H1 (cell line): ENCODE measurements around the gene MSS51. TPM values are rescaled to one million over a fixed set of nuclear protein-coding genes. Genes with fewer than 3 reads are reported as not detected.

ENCODE experiments used
- CTCF ChIA-PET: fragments of 300-600 bp; sonication (Branson Sonifier 250); formaldehyde crosslinking; loops from one replicate; lab custom pipeline; 2021; ENCODE audit not compliant: partially characterized antibody; lab: Charles Lee
- POLR2A ChIA-PET: fragments of 300-600 bp; sonication (Branson Sonifier 250); formaldehyde crosslinking; loops from one replicate; lab custom pipeline; 2021; ENCODE audit warnings: inconsistent platforms; ENCODE audit not compliant: partially characterized antibody; lab: Charles Lee
- DNase-seq, 2 experiments: peaks; one replicate each; pipeline versions ENCODE4 v3.0.0 to v3.0.0-alpha.2; 2010 to 2022; ENCODE audit warnings: low spot score in 2 of 2, low read depth in 1 of 2, mixed read lengths in 1 of 2
- FAIRE-seq: peaks from 2 replicates; lab custom pipeline; 2011; peaks lifted over from hg19 to GRCh38; lab: Jason Lieb, UNC
- H2AFZ ChIP-seq: 2 replicates; pipeline ENCODE4 v1.8.1; 2012; ENCODE audit warnings: low read length, inconsistent platforms
- H2AK5ac ChIP-seq: 2 replicates; pipeline ENCODE4 v1.6.1; 2013; ENCODE audit warnings: low read depth, low read length
- H2BK120ac ChIP-seq: replicated peaks from 2 replicates; pipeline ENCODE3; 2013; ENCODE audit warnings: low read depth, low read length, inconsistent platforms
- H2BK12ac ChIP-seq: 2 replicates; pipeline ENCODE4 v1.6.1; 2013; ENCODE audit warnings: low read depth, low read length
- H2BK15ac ChIP-seq: 2 replicates; pipeline ENCODE4 v1.6.1; 2013; ENCODE audit warnings: low read length
- H2BK20ac ChIP-seq: 2 replicates; pipeline ENCODE4 v1.6.1; 2013; ENCODE audit warnings: low read length
- H2BK5ac ChIP-seq: 2 replicates; pipeline ENCODE4 v1.6.1; 2013; ENCODE audit warnings: low read depth, low read length
- H3K14ac ChIP-seq: 2 replicates; pipeline ENCODE4 v1.6.1; 2013; ENCODE audit warnings: inconsistent platforms; ENCODE audit not compliant: insufficient read length
- H3K18ac ChIP-seq: 2 replicates; pipeline ENCODE4 v1.6.1; 2013; ENCODE audit warnings: low read length; ENCODE audit errors: extremely low read depth
- H3K23ac ChIP-seq: 2 replicates; pipeline ENCODE4 v1.6.1; 2013; ENCODE audit warnings: inconsistent platforms; ENCODE audit not compliant: insufficient read length
- H3K23me2 ChIP-seq: 2 replicates; pipeline ENCODE4 v1.6.1; 2013; ENCODE audit warnings: low read depth, low read length
- H3K27ac ChIP-seq: 2 replicates; pipeline ENCODE4 v1.6.1; 2011; ENCODE audit warnings: low read depth, low read length, inconsistent platforms
- H3K27me3 ChIP-seq, 4 experiments: replicated peaks in 1 of 4; 1 replicate in 1 of 4; 2 replicates in 3 of 4; pipeline versions ENCODE4 v1.6.1 to v1.8.1; 2011 to 2013; ENCODE audit warnings: low read length in 3 of 4, mild to moderate bottlenecking in 3 of 4, inconsistent platforms in 2 of 4, mixed read lengths in 2 of 4, moderate library complexity in 1 of 4; ENCODE audit not compliant: control insufficient read depth in 3 of 4, insufficient read depth in 3 of 4; ENCODE audit errors: extremely low read depth in 1 of 4
- H3K36me3 ChIP-seq, 4 experiments: 2 replicates each; pipeline versions ENCODE4 v1.6.1 to v1.8.1; 2011 to 2013; ENCODE audit warnings: mild to moderate bottlenecking in 4 of 4, low read length in 3 of 4, moderate library complexity in 2 of 4, control low read depth in 1 of 4, inconsistent platforms in 1 of 4; ENCODE audit not compliant: insufficient read depth in 4 of 4, control insufficient read depth in 2 of 4
- H3K4ac ChIP-seq: replicated peaks from 2 replicates; pipeline ENCODE3; 2013; ENCODE audit warnings: low read length, low read depth, mixed read lengths, inconsistent platforms; ENCODE audit not compliant: insufficient read length
- H3K4me1 ChIP-seq, 4 experiments: replicated peaks in 1 of 4; 1 replicate in 1 of 4; 2 replicates in 3 of 4; pipeline versions ENCODE4 v1.6.1 to v1.8.1; 2011 to 2013; ENCODE audit warnings: low read length in 3 of 4, inconsistent platforms in 2 of 4, mixed read lengths in 1 of 4; ENCODE audit not compliant: insufficient read depth in 4 of 4, control insufficient read depth in 3 of 4
- H3K4me2 ChIP-seq, 2 experiments: 2 replicates each; pipeline versions ENCODE4 v1.6.1 to v1.8.1; 2011 to 2013; ENCODE audit warnings: low read depth in 2 of 2, low read length in 2 of 2, control low read depth in 1 of 2, inconsistent platforms in 1 of 2, mild to moderate bottlenecking in 1 of 2; ENCODE audit not compliant: insufficient read depth in 1 of 2
- H3K4me3 ChIP-seq, 4 experiments: fragments of 200-600, 300-600 bp in 1 of 4; sonication (generic), shearing (Covaris generic), sonication (Bioruptor Twin) in 1 of 4; 2 replicates each; pipeline versions ENCODE4 v1.5.1 to v1.8.1; 2011 to 2016; ENCODE audit warnings: low read length in 4 of 4, low read depth in 3 of 4, control low read depth in 2 of 4, inconsistent platforms in 2 of 4, mild to moderate bottlenecking in 2 of 4, mixed read lengths in 1 of 4, moderate library complexity in 1 of 4; ENCODE audit not compliant: insufficient read depth in 2 of 4; ENCODE audit errors: extremely low read depth in 1 of 4
- H3K56ac ChIP-seq: replicated peaks from 2 replicates; pipeline ENCODE3; 2013; ENCODE audit warnings: low read depth, mild to moderate bottlenecking, mixed read lengths, low read length, inconsistent platforms; ENCODE audit not compliant: insufficient read length
- H3K79me1 ChIP-seq: 2 replicates; pipeline ENCODE4 v1.6.1; 2013; ENCODE audit warnings: low read depth, low read length, control low read depth
- H3K79me2 ChIP-seq, 2 experiments: 2 replicates each; pipeline versions ENCODE4 v1.6.1 to v1.8.1; 2012 to 2013; ENCODE audit warnings: low read length in 2 of 2, mild to moderate bottlenecking in 2 of 2, inconsistent platforms in 1 of 2; ENCODE audit not compliant: insufficient read depth in 2 of 2, control insufficient read depth in 1 of 2
- H3K9ac ChIP-seq, 4 experiments: replicated peaks in 1 of 4; 1 replicate in 1 of 4; 2 replicates in 3 of 4; pipeline versions ENCODE4 v1.6.1 to v1.8.1; 2011 to 2013; ENCODE audit warnings: low read depth in 3 of 4, low read length in 3 of 4, control low read depth in 2 of 4, mild to moderate bottlenecking in 2 of 4, moderate library complexity in 2 of 4, inconsistent platforms in 1 of 4; ENCODE audit errors: extremely low read depth in 1 of 4
- H3K9me3 ChIP-seq, 2 experiments: 2 replicates each; pipeline versions ENCODE4 v1.6.1 to v1.8.1; 2012 to 2013; ENCODE audit warnings: mild to moderate bottlenecking in 2 of 2, moderate library complexity in 2 of 2, control low read depth in 1 of 2, inconsistent platforms in 1 of 2, low read depth in 1 of 2, low read length in 1 of 2, mixed read lengths in 1 of 2; ENCODE audit not compliant: insufficient read depth in 2 of 2
- H4K20me1 ChIP-seq, 2 experiments: replicated peaks in 1 of 2; 2 replicates each; pipeline versions ENCODE3 to v1.8.1; 2011 to 2013; ENCODE audit warnings: inconsistent platforms in 2 of 2, low read length in 2 of 2, mild to moderate bottlenecking in 1 of 2; ENCODE audit not compliant: insufficient read depth in 2 of 2, control insufficient read depth in 1 of 2
- H4K5ac ChIP-seq: 2 replicates; pipeline ENCODE4 v1.6.1; 2013; ENCODE audit warnings: low read length, low read depth, mixed read lengths, inconsistent platforms; ENCODE audit not compliant: insufficient read length
- H4K8ac ChIP-seq: 2 replicates; pipeline ENCODE4 v1.8.0; 2013; ENCODE audit warnings: mild to moderate bottlenecking, moderate library complexity, low read length, inconsistent platforms; ENCODE audit not compliant: insufficient read depth; ENCODE audit errors: extremely low read depth
- H4K91ac ChIP-seq: replicated peaks from 2 replicates; pipeline ENCODE3; 2013; ENCODE audit warnings: low read length, mixed read lengths, inconsistent platforms; ENCODE audit not compliant: insufficient read length
- GABPA ChIP-seq: IDR thresholded peaks from 2 replicates; pipeline ENCODE4 v1.6.1; 2011; ENCODE audit warnings: mild to moderate bottlenecking, low read length, moderate library complexity, borderline replicate concordance; ENCODE audit not compliant: insufficient read depth
- KDM4A ChIP-seq: IDR thresholded peaks from one replicate; pipeline ENCODE4 v1.7.1; 2012; ENCODE audit warnings: low read depth, mild to moderate bottlenecking, moderate library complexity, low read length, inconsistent platforms; ENCODE audit not compliant: severe bottlenecking
- MAFK ChIP-seq: IDR thresholded peaks from 2 replicates; pipeline ENCODE4 v1.6.1; 2012; ENCODE audit warnings: low read depth, mild to moderate bottlenecking, improper control_type of control experiment, low read length
- WGBS, 2 experiments: shearing (Covaris generic) in 1 of 2; methylation state at CpG; one replicate each; pipeline versions ENCODE4 v1.1.6 to v1.1.7; 2013 to 2015; ENCODE audit warnings: low lambda C conversion rate in 2 of 2, mixed read lengths in 2 of 2, inconsistent platforms in 1 of 2, low coverage in 1 of 2, missing lambda C conversion rate in 1 of 2; ENCODE audit not compliant: insufficient replicate concordance in 2 of 2, insufficient coverage in 1 of 2, insufficient read length in 1 of 2; ENCODE audit errors: extremely low coverage in 1 of 2, missing lambda C conversion rate in 1 of 2; 5-methylcytosine and 5-hydroxymethylcytosine counted together
- polyA plus RNA-seq, 7 experiments: library from polyadenylated mRNA; depleted of rRNA in 3 of 7; stranded (reverse) in 5 of 7; unstranded in 2 of 7; fragments of >200 nt in 5 of 7; fragments of 200-250 nt in 2 of 7; gene quantifications; 1 replicate in 5 of 7; 2 replicates in 1 of 7; 4 replicates in 1 of 7; pipeline versions ENCODE4 v1.2.1 to v1.2.3, GENCODE V29; 2011 to 2013; ENCODE audit warnings: missing spikeins in 2 of 7, mixed read lengths in 2 of 7
- total RNA-seq: library from RNA; stranded (reverse); fragmentation: NEBNext Ultra II Directional; extraction: Animal tissue kit (Norgen Biotek cat#: 25700); gene quantifications from 2 replicates; pipeline ENCODE4 v1.2.1, GENCODE V29; 2021
- TF ChIP-seq, protein P1 (sequence below): IDR thresholded peaks from 2 replicates; pipeline ENCODE4 v1.6.1; 2011; ENCODE audit warnings: low read depth, mild to moderate bottlenecking, low read length; ENCODE audit not compliant: insufficient read depth

MSS51 gene
- total and polyA plus RNA-seq, 2 of the 8 experiments (the other 6 are each of a cell fraction or from before 2014, with no cell fraction given) = 1.5 to 1.7 TPM

DNA sequence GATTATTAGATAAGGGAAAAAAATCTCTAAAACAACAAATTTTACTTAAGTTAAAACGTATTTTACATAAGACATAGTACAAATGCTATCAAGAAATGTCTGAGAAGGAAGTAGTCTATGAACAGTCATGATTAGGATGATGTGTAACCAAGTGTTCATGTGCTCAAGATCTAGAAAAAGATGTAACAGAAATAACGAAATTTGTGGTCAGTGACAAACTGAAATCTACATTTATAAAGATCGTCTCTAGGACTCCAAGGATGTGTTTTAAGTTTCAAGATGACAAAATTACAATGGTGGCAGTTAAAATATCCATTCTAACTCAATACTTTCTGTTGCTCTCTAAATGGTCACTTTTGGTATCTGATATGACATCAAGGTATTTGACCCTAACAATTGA lies 45.3 kb upstream of the MSS51 start:
- Histone ChIP-seq H2BK15ac (no peak overlapping the region), H2BK12ac (no peak overlapping the region), H3K27me3 (no peaks in the 10 kb centered on the region), H3K27ac (no peak overlapping the region), H3K4ac (no peak overlapping the region), H2BK120ac (no peak overlapping the region), H3K14ac (no peak overlapping the region), H3K4me3 (no peak overlapping the region), H3K23ac (no peak overlapping the region), H3K23me2 (no peaks in the 10 kb centered on the region), H4K5ac (no peak overlapping the region), H2AFZ (no peak overlapping the region), H3K9me3 (no peaks in the 10 kb centered on the region), H3K56ac (no peak overlapping the region), H4K20me1 (no peaks in the 10 kb centered on the region), H3K4me2 (no peak overlapping the region), H4K91ac (no peak overlapping the region), H2BK20ac (no peak overlapping the region), H3K4me1 (no peaks in the 10 kb centered on the region), H3K79me1 (no peaks in the 10 kb centered on the region), H3K18ac (no peak overlapping the region), H2BK5ac (no peak overlapping the region), H2AK5ac (no peak overlapping the region)
- ChIA-PET POLR2A (no interaction called here), CTCF (no interaction called here)
- no peak for DNase-seq
- no peak for FAIRE-seq
- no peak for TF ChIP-seq MAFK
- TF ChIP-seq GABPA = no peak
- no peak for TF ChIP-seq KDM4A
- TF ChIP-seq, protein P1, sequence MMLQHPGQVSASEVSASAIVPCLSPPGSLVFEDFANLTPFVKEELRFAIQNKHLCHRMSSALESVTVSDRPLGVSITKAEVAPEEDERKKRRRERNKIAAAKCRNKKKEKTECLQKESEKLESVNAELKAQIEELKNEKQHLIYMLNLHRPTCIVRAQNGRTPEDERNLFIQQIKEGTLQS = no peak
- TF ChIP-seq, all 59 proteins: peak for 0
- Histone ChIP-seq H3K79me2 (peaks cover 0 to 12% of the 10 kb centered on the region in 2 experiments; a peak in 2 of 4 replicates), H4K8ac (no peak overlapping the region), H3K36me3 (peaks cover 0 to 45% (median 11%) of the 10 kb centered on the region in 4 experiments; a peak in 6 of 8 replicates), H3K9ac (no peak overlapping the region)
- WGBS, 2 experiments = 87% methylated on average over 3 of the region's 3 CpGs; no CpG with 5 or more reads in 1 of the 2 experiments
